WTC11 (cell line): ENCODE data around the gene FNDC1. TPM values are rescaled to one million over a fixed set of nuclear protein-coding genes. Genes with fewer than 3 reads are reported as not detected.

ENCODE experiments used
- ATAC-seq: fragments of 200-7000 bp; cut with Tn5 transposase; 2 replicates; pipeline ENCODE4 v1.10.0; 2021; ENCODE audit warnings: mild to moderate bottlenecking, moderate library complexity
- CTCF ChIA-PET: fragments of 300-600 bp; sonication (Branson Sonifier 250); formaldehyde crosslinking; loops from one replicate; lab custom pipeline; 2021; ENCODE audit warnings: antibody characterized with exemption; lab: Charles Lee
- POLR2A ChIA-PET: fragments of 350-600 bp; sonication (Branson Sonifier 250); formaldehyde crosslinking; loops from one replicate; lab custom pipeline; 2021; ENCODE audit warnings: antibody characterized with exemption; lab: Charles Lee
- DNase-seq: peaks from one replicate; pipeline ENCODE4 v3.0.0; 2021; ENCODE audit warnings: low spot score
- H3K27ac Mint-ChIP-seq: 2 replicates; pipeline ENCODE4 v1.8.0; 2021; ENCODE audit warnings: mixed read lengths
- H3K27me3 Mint-ChIP-seq: 2 replicates; pipeline ENCODE4 v1.8.0; 2021; ENCODE audit warnings: low read depth, mild to moderate bottlenecking, moderate library complexity, mixed read lengths
- H3K36me3 Mint-ChIP-seq: 2 replicates; pipeline ENCODE4 v1.8.0; 2021; ENCODE audit warnings: mixed read lengths
- H3K4me1 Mint-ChIP-seq: 2 replicates; pipeline ENCODE4 v1.8.0; 2022; ENCODE audit warnings: mixed read lengths
- H3K4me3 Mint-ChIP-seq: 2 replicates; pipeline ENCODE4 v1.8.0; 2021; ENCODE audit warnings: mild to moderate bottlenecking, moderate library complexity, mixed read lengths
- H3K9me3 Mint-ChIP-seq: 2 replicates; pipeline ENCODE4 v1.8.0; 2021; ENCODE audit warnings: mixed read lengths
- ETV6 ChIP-seq: sonication (generic); formaldehyde crosslinking; IDR thresholded peaks from 2 replicates; pipeline ENCODE4 v1.8.1; 2022; ENCODE audit warnings: mild to moderate bottlenecking, missing genetic modification reagents
- FOXP1 ChIP-seq: sonication (generic); formaldehyde crosslinking; IDR thresholded peaks from 2 replicates; pipeline ENCODE4 v1.8.0; 2022; ENCODE audit warnings: missing genetic modification reagents, mild to moderate bottlenecking, moderate library complexity, borderline replicate concordance
- JUN ChIP-seq: sonication (generic); formaldehyde crosslinking; IDR thresholded peaks from 2 replicates; pipeline ENCODE4 v1.8.0; 2023; ENCODE audit warnings: mild to moderate bottlenecking, missing genetic modification reagents
- OVOL2 ChIP-seq: fragments of 250-450 bp; sonication (Bioruptor Pico); IDR thresholded peaks from 2 replicates; pipeline ENCODE4 v1.9.0; 2021; ENCODE audit warnings: mild to moderate bottlenecking, borderline replicate concordance
- PRRX2 ChIP-seq: fragments of 250-450 bp; sonication (Bioruptor Pico); IDR thresholded peaks from 2 replicates; pipeline ENCODE4 v1.8.0; 2021; ENCODE audit warnings: mild to moderate bottlenecking
- SMAD3 ChIP-seq: sonication (generic); formaldehyde crosslinking; IDR thresholded peaks from 2 replicates; pipeline ENCODE4 v1.8.0; 2022; ENCODE audit warnings: missing genetic modification reagents, mild to moderate bottlenecking, borderline replicate concordance
- TEAD1 ChIP-seq: sonication (generic); formaldehyde crosslinking; IDR thresholded peaks from 2 replicates; pipeline ENCODE4 v1.8.0; 2022; ENCODE audit warnings: mild to moderate bottlenecking, missing genetic modification reagents
- TEAD4 ChIP-seq: sonication (generic); formaldehyde crosslinking; IDR thresholded peaks from 2 replicates; pipeline ENCODE4 v1.8.0; 2022; ENCODE audit warnings: mild to moderate bottlenecking, missing genetic modification reagents
- ZNF232 ChIP-seq: sonication (generic); formaldehyde crosslinking; IDR thresholded peaks from 2 replicates; pipeline ENCODE4 v1.8.0; 2022; ENCODE audit warnings: mild to moderate bottlenecking, missing genetic modification reagents
- total RNA-seq: library from RNA; stranded (reverse); gene quantifications from 3 replicates; pipeline ENCODE4 v1.2.3, GENCODE V29; 2021
- TF ChIP-seq, protein P1 (sequence below): sonication (generic); formaldehyde crosslinking; IDR thresholded peaks from 2 replicates; pipeline ENCODE4 v1.8.1; 2023; ENCODE audit warnings: mild to moderate bottlenecking, missing genetic modification reagents, borderline replicate concordance
- TF ChIP-seq, protein P2 (sequence below): sonication (generic); formaldehyde crosslinking; IDR thresholded peaks from 2 replicates; pipeline ENCODE4 v1.8.1; 2022; ENCODE audit warnings: missing genetic modification reagents, borderline replicate concordance
- TF ChIP-seq, protein P3 (sequence below): fragments of 250-450 bp; sonication (Bioruptor Pico); IDR thresholded peaks from 2 replicates; pipeline ENCODE4 v1.9.0; 2021; ENCODE audit warnings: mild to moderate bottlenecking, borderline replicate concordance
- TF ChIP-seq, protein P4 (sequence below): sonication (generic); formaldehyde crosslinking; IDR thresholded peaks from 2 replicates; pipeline ENCODE4 v1.8.0; 2023; ENCODE audit warnings: missing genetic modification reagents, mild to moderate bottlenecking, borderline replicate concordance
- TF ChIP-seq, protein P5 (sequence below): sonication (generic); formaldehyde crosslinking; IDR thresholded peaks from 2 replicates; pipeline ENCODE4 v1.8.0; 2022; ENCODE audit warnings: mild to moderate bottlenecking, missing genetic modification reagents
- TF ChIP-seq, protein P6 (sequence below): sonication (generic); formaldehyde crosslinking; IDR thresholded peaks from 2 replicates; pipeline ENCODE4 v1.8.0; 2023; ENCODE audit warnings: mild to moderate bottlenecking, missing genetic modification reagents
- TF ChIP-seq, protein P7 (sequence below): sonication (generic); formaldehyde crosslinking; IDR thresholded peaks from 2 replicates; pipeline ENCODE4 v1.8.1; 2022; ENCODE audit warnings: mild to moderate bottlenecking, moderate library complexity, missing genetic modification reagents

Gene FNDC1
- total RNA-seq, 1 experiment from 2014 or later, result 0.44 TPM

DNA sequence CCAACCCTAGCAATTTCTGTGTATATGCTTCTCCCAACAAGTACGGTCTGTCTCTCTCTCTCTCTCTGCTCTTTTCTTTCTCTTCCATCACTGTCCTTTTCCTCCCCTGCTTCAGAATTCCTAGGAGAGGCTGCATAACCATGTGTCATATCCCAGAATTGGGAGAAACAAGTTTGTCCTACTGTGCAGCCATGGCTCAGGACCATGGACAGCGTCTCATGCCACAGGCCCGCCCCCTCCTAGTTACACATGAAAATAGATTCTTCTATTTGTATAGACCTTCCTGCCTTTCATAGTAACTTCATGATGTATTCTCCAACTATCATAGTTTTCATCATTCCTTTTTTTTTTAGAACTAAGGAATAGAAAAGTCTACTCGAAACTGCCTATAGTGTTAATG is 98.0 kb downstream of the FNDC1 start:
- H3K4me3 Mint-ChIP-seq, result no peak overlapping the region
- no peak overlapping the region for H3K27ac Mint-ChIP-seq
- TF ChIP-seq ETV6, result 0 out of 2 replicates have a peak, but pooled peaks have one; percentile 35
- TF ChIP-seq, protein P1, sequence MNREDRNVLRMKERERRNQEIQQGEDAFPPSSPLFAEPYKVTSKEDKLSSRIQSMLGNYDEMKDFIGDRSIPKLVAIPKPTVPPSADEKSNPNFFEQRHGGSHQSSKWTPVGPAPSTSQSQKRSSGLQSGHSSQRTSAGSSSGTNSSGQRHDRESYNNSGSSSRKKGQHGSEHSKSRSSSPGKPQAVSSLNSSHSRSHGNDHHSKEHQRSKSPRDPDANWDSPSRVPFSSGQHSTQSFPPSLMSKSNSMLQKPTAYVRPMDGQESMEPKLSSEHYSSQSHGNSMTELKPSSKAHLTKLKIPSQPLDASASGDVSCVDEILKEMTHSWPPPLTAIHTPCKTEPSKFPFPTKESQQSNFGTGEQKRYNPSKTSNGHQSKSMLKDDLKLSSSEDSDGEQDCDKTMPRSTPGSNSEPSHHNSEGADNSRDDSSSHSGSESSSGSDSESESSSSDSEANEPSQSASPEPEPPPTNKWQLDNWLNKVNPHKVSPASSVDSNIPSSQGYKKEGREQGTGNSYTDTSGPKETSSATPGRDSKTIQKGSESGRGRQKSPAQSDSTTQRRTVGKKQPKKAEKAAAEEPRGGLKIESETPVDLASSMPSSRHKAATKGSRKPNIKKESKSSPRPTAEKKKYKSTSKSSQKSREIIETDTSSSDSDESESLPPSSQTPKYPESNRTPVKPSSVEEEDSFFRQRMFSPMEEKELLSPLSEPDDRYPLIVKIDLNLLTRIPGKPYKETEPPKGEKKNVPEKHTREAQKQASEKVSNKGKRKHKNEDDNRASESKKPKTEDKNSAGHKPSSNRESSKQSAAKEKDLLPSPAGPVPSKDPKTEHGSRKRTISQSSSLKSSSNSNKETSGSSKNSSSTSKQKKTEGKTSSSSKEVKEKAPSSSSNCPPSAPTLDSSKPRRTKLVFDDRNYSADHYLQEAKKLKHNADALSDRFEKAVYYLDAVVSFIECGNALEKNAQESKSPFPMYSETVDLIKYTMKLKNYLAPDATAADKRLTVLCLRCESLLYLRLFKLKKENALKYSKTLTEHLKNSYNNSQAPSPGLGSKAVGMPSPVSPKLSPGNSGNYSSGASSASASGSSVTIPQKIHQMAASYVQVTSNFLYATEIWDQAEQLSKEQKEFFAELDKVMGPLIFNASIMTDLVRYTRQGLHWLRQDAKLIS, result no peak
- TF ChIP-seq, protein P2, sequence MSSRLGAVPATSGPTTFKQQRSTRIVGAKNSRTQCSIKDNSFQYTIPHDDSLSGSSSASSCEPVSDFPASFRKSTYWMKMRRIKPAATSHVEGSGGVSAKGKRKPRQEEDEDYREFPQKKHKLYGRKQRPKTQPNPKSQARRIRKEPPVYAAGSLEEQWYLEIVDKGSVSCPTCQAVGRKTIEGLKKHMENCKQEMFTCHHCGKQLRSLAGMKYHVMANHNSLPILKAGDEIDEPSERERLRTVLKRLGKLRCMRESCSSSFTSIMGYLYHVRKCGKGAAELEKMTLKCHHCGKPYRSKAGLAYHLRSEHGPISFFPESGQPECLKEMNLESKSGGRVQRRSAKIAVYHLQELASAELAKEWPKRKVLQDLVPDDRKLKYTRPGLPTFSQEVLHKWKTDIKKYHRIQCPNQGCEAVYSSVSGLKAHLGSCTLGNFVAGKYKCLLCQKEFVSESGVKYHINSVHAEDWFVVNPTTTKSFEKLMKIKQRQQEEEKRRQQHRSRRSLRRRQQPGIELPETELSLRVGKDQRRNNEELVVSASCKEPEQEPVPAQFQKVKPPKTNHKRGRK (CRISPR knock-in tag), result no peak
- TF ChIP-seq SMAD3 (CRISPR knock-in tag), result 0 out of 2 replicates have a peak, but pooled peaks have one; percentile 58
- TF ChIP-seq, protein P3, sequence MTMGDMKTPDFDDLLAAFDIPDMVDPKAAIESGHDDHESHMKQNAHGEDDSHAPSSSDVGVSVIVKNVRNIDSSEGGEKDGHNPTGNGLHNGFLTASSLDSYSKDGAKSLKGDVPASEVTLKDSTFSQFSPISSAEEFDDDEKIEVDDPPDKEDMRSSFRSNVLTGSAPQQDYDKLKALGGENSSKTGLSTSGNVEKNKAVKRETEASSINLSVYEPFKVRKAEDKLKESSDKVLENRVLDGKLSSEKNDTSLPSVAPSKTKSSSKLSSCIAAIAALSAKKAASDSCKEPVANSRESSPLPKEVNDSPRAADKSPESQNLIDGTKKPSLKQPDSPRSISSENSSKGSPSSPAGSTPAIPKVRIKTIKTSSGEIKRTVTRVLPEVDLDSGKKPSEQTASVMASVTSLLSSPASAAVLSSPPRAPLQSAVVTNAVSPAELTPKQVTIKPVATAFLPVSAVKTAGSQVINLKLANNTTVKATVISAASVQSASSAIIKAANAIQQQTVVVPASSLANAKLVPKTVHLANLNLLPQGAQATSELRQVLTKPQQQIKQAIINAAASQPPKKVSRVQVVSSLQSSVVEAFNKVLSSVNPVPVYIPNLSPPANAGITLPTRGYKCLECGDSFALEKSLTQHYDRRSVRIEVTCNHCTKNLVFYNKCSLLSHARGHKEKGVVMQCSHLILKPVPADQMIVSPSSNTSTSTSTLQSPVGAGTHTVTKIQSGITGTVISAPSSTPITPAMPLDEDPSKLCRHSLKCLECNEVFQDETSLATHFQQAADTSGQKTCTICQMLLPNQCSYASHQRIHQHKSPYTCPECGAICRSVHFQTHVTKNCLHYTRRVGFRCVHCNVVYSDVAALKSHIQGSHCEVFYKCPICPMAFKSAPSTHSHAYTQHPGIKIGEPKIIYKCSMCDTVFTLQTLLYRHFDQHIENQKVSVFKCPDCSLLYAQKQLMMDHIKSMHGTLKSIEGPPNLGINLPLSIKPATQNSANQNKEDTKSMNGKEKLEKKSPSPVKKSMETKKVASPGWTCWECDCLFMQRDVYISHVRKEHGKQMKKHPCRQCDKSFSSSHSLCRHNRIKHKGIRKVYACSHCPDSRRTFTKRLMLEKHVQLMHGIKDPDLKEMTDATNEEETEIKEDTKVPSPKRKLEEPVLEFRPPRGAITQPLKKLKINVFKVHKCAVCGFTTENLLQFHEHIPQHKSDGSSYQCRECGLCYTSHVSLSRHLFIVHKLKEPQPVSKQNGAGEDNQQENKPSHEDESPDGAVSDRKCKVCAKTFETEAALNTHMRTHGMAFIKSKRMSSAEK (CRISPR knock-in tag), result no peak
- TF ChIP-seq TEAD4, result 0 out of 2 replicates have a peak, but pooled peaks have one; percentile 55
- TF ChIP-seq, protein P4, sequence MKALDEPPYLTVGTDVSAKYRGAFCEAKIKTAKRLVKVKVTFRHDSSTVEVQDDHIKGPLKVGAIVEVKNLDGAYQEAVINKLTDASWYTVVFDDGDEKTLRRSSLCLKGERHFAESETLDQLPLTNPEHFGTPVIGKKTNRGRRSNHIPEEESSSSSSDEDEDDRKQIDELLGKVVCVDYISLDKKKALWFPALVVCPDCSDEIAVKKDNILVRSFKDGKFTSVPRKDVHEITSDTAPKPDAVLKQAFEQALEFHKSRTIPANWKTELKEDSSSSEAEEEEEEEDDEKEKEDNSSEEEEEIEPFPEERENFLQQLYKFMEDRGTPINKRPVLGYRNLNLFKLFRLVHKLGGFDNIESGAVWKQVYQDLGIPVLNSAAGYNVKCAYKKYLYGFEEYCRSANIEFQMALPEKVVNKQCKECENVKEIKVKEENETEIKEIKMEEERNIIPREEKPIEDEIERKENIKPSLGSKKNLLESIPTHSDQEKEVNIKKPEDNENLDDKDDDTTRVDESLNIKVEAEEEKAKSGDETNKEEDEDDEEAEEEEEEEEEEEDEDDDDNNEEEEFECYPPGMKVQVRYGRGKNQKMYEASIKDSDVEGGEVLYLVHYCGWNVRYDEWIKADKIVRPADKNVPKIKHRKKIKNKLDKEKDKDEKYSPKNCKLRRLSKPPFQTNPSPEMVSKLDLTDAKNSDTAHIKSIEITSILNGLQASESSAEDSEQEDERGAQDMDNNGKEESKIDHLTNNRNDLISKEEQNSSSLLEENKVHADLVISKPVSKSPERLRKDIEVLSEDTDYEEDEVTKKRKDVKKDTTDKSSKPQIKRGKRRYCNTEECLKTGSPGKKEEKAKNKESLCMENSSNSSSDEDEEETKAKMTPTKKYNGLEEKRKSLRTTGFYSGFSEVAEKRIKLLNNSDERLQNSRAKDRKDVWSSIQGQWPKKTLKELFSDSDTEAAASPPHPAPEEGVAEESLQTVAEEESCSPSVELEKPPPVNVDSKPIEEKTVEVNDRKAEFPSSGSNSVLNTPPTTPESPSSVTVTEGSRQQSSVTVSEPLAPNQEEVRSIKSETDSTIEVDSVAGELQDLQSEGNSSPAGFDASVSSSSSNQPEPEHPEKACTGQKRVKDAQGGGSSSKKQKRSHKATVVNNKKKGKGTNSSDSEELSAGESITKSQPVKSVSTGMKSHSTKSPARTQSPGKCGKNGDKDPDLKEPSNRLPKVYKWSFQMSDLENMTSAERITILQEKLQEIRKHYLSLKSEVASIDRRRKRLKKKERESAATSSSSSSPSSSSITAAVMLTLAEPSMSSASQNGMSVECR (CRISPR knock-in tag), result 0 out of 2 replicates have a peak, but pooled peaks have one; percentile 39
- TF ChIP-seq PRRX2, result no peak
- TF ChIP-seq, protein P5, sequence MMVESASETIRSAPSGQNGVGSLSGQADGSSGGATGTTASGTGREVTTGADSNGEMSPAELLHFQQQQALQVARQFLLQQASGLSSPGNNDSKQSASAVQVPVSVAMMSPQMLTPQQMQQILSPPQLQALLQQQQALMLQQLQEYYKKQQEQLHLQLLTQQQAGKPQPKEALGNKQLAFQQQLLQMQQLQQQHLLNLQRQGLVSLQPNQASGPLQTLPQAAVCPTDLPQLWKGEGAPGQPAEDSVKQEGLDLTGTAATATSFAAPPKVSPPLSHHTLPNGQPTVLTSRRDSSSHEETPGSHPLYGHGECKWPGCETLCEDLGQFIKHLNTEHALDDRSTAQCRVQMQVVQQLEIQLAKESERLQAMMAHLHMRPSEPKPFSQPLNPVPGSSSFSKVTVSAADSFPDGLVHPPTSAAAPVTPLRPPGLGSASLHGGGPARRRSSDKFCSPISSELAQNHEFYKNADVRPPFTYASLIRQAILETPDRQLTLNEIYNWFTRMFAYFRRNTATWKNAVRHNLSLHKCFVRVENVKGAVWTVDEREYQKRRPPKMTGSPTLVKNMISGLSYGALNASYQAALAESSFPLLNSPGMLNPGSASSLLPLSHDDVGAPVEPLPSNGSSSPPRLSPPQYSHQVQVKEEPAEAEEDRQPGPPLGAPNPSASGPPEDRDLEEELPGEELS (CRISPR knock-in tag), result peak; percentile 44; the same call in 1 of the 2 replicates
- TF ChIP-seq OVOL2 (CRISPR knock-in tag), result no peak
- no peak for TF ChIP-seq JUN
- no peak for TF ChIP-seq FOXP1 (CRISPR knock-in tag)
- TF ChIP-seq TEAD1 (CRISPR knock-in tag), result peak; percentile 68; the same call in 1 of the 2 replicates
- TF ChIP-seq, protein P6, sequence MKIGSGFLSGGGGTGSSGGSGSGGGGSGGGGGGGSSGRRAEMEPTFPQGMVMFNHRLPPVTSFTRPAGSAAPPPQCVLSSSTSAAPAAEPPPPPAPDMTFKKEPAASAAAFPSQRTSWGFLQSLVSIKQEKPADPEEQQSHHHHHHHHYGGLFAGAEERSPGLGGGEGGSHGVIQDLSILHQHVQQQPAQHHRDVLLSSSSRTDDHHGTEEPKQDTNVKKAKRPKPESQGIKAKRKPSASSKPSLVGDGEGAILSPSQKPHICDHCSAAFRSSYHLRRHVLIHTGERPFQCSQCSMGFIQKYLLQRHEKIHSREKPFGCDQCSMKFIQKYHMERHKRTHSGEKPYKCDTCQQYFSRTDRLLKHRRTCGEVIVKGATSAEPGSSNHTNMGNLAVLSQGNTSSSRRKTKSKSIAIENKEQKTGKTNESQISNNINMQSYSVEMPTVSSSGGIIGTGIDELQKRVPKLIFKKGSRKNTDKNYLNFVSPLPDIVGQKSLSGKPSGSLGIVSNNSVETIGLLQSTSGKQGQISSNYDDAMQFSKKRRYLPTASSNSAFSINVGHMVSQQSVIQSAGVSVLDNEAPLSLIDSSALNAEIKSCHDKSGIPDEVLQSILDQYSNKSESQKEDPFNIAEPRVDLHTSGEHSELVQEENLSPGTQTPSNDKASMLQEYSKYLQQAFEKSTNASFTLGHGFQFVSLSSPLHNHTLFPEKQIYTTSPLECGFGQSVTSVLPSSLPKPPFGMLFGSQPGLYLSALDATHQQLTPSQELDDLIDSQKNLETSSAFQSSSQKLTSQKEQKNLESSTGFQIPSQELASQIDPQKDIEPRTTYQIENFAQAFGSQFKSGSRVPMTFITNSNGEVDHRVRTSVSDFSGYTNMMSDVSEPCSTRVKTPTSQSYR (CRISPR knock-in tag), result 0 out of 2 replicates have a peak, but pooled peaks have one; percentile 14
- peak; percentile 78 for TF ChIP-seq ZNF232 (CRISPR knock-in tag)
- TF ChIP-seq, protein P7, sequence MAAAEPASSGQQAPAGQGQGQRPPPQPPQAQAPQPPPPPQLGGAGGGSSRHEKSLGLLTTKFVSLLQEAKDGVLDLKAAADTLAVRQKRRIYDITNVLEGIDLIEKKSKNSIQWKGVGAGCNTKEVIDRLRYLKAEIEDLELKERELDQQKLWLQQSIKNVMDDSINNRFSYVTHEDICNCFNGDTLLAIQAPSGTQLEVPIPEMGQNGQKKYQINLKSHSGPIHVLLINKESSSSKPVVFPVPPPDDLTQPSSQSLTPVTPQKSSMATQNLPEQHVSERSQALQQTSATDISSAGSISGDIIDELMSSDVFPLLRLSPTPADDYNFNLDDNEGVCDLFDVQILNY (CRISPR knock-in tag), result no peak
- ATAC-seq (0 out of 2 replicates have a peak, but pooled peaks have one; percentile 32), DNase-seq (peak; percentile 62)
- H3K4me1 Mint-ChIP-seq, result no peaks in the 10 kb centered on the region
- no peaks in the 10 kb centered on the region for H3K36me3 Mint-ChIP-seq
- ChIA-PET POLR2A (interaction anchor here (0.6 kb wide), 1 partner anchor 34 kb away, joined by 3 read pairs; no protein-coding TSS in a partner anchor), CTCF (no interaction called here)
- H3K27me3 Mint-ChIP-seq, result peaks cover 6% of the 10 kb centered on the region
- H3K9me3 Mint-ChIP-seq, result no peaks in the 10 kb centered on the region
